ENCODE results near the gene ITPR2. TPM values are rescaled to one million over a fixed set of nuclear protein-coding genes. Genes with fewer than 3 reads are reported as not detected.

ITPR2 gene
- total and polyA plus RNA-seq, 2 of the 13 experiments (the other 11 are each of a cell fraction or from before 2014, with no cell fraction given), result 31.9 to 81.9 TPM

- TF ChIP-seq CCAR2 (optimal IDR thresholded peaks at IDR 0.05; ENCODE audit: low read depth, low read length) (no peak), FOXA3 (CRISPR knock-in tag; IDR thresholded peaks at IDR 0.05) (no peak), TRAFD1 (CRISPR knock-in tag; IDR thresholded peaks at IDR 0.05; ENCODE audit: borderline replicate concordance) (no peak), ZUFSP (CRISPR knock-in tag; IDR thresholded peaks at IDR 0.05; ENCODE audit: borderline replicate concordance) (no peak), ZNF687 (CRISPR knock-in tag; IDR thresholded peaks at IDR 0.05) (no peak)
Measured at GRCh38 chr12:26426652-26427051, 406.3 kb downstream of the ITPR2 start (continued).
